H4 (cell line): ENCODE measurements around the gene KCNE1. TPM values are rescaled to one million over a fixed set of nuclear protein-coding genes. Genes with fewer than 3 reads are reported as not detected.

Source experiments
- DNase-seq: peaks from one replicate; pipeline ENCODE4 v3.0.0-alpha.2; 2015; ENCODE audit warnings: low spot score
- total RNA-seq: library from RNA; depleted of rRNA; stranded (reverse); fragments of >200 nt; shearing (Covaris generic); gene quantifications from 2 replicates; pipeline ENCODE4 v1.2.3, GENCODE V29; 2014

KCNE1 gene
- total RNA-seq, 1 experiment from 2014 or later: not detected

GRCh38 chr21:34536311-34536710 is 24.3 kb upstream of the KCNE1 start:
- no peak for DNase-seq

- DNase-seq: no peak
Observed at GRCh38 chr21:34535886-34536285, 23.9 kb upstream of the KCNE1 start.

GRCh38 chr21:34534522-34534921 is 22.5 kb upstream of the KCNE1 start:
- DNase-seq: peak; percentile 65

- no peak for DNase-seq
Observed at GRCh38 chr21:34533938-34534337, 21.9 kb upstream of the KCNE1 start.

GRCh38 chr21:34531399-34531798 is 19.4 kb upstream of the KCNE1 start:
- DNase-seq: no peak

GRCh38 chr21:34530261-34530660 is 18.3 kb upstream of the KCNE1 start:
- no peak for DNase-seq

- no peak for DNase-seq
Observed at GRCh38 chr21:34528131-34528561, 16.1 kb upstream of the KCNE1 start.

- peak; percentile 100 for DNase-seq
Observed at GRCh38 chr21:34526618-34527290, 14.7 kb upstream of the KCNE1 start.

- DNase-seq: no peak
Observed at GRCh38 chr21:34526241-34526617, 14.2 kb upstream of the KCNE1 start.

GRCh38 chr21:34524646-34525601 is 12.9 kb upstream of the KCNE1 start:
- no peak for DNase-seq

GRCh38 chr21:34523019-34523555 is 11.1 kb upstream of the KCNE1 start:
- DNase-seq: no peak

GRCh38 chr21:34522284-34522683 is 10.3 kb upstream of the KCNE1 start:
- no peak for DNase-seq

- DNase-seq: no peak
Observed at GRCh38 chr21:34521561-34521960, 9.6 kb upstream of the KCNE1 start.

- no peak for DNase-seq
Observed at GRCh38 chr21:34520764-34521508, 8.9 kb upstream of the KCNE1 start.

GRCh38 chr21:34520281-34520680 is 8.3 kb upstream of the KCNE1 start:
- DNase-seq: no peak

- no peak for DNase-seq
Observed at GRCh38 chr21:34519694-34520093, 7.7 kb upstream of the KCNE1 start.

- no peak for DNase-seq
Observed at GRCh38 chr21:34519016-34519415, 7.0 kb upstream of the KCNE1 start.

- DNase-seq: no peak
Observed at GRCh38 chr21:34518301-34518700, 6.3 kb upstream of the KCNE1 start.

GRCh38 chr21:34517491-34518245 is 5.7 kb upstream of the KCNE1 start:
- no peak for DNase-seq

- DNase-seq: no peak
Observed at GRCh38 chr21:34517039-34517438, 5.0 kb upstream of the KCNE1 start.

GRCh38 chr21:34514576-34515115 is 2.6 kb upstream of the KCNE1 start:
- no peak for DNase-seq
